Mesendoderm (in vitro differentiated cells): ENCODE measurements around the gene CRADD.

Experiments
- DNase-seq: peaks from one replicate; pipeline ENCODE4 v3.0.0; 2013
- H2AK5ac ChIP-seq: 2 replicates; pipeline ENCODE4 v1.6.1; 2013; ENCODE audit warnings: low read length, inconsistent platforms
- H2BK120ac ChIP-seq: 2 replicates; pipeline ENCODE4 v1.6.1; 2013; ENCODE audit warnings: low read depth, mild to moderate bottlenecking, low read length, moderate library complexity, mixed read lengths
- H2BK15ac ChIP-seq: replicated peaks from 2 replicates; pipeline ENCODE4 v1.6.1; 2013; ENCODE audit warnings: low read depth, mild to moderate bottlenecking, moderate library complexity
- H2BK5ac ChIP-seq: 2 replicates; pipeline ENCODE4 v1.6.1; 2013; ENCODE audit warnings: low read length, inconsistent platforms
- H3K18ac ChIP-seq: 2 replicates; pipeline ENCODE4 v1.6.1; 2013; ENCODE audit warnings: mild to moderate bottlenecking, low read length, mixed read lengths
- H3K23ac ChIP-seq: one replicate; pipeline ENCODE4 v1.6.1; 2013; ENCODE audit warnings: low read length
- H3K27ac ChIP-seq: 2 replicates; pipeline ENCODE4 v1.5.1; 2013; ENCODE audit warnings: low read depth, mild to moderate bottlenecking, inconsistent platforms, low read length, moderate library complexity
- H3K27me3 ChIP-seq: 2 replicates; pipeline ENCODE4 v1.6.1; 2013; ENCODE audit warnings: low read length, control low read depth, mild to moderate bottlenecking, inconsistent platforms; ENCODE audit not compliant: insufficient read depth, poor library complexity
- H3K36me3 ChIP-seq: 2 replicates; pipeline ENCODE4 v1.6.1; 2013; ENCODE audit warnings: low read length, inconsistent platforms; ENCODE audit not compliant: control insufficient read depth, insufficient read depth
- H3K4ac ChIP-seq: one replicate; pipeline ENCODE4 v1.6.1; 2013; ENCODE audit warnings: low read depth, mild to moderate bottlenecking, low read length, moderate library complexity
- H3K4me1 ChIP-seq: 2 replicates; pipeline ENCODE4 v1.6.1; 2013; ENCODE audit warnings: low read depth, low read length, inconsistent platforms; ENCODE audit not compliant: control insufficient read depth
- H3K4me2 ChIP-seq: 2 replicates; pipeline ENCODE4 v1.6.1; 2013; ENCODE audit warnings: low read length
- H3K4me3 ChIP-seq: 2 replicates; pipeline ENCODE4 v1.5.1; 2013; ENCODE audit warnings: mild to moderate bottlenecking, low read length
- H3K56ac ChIP-seq: one replicate; pipeline ENCODE4 v1.6.1; 2013; ENCODE audit warnings: low read length
- H3K79me1 ChIP-seq: 2 replicates; pipeline ENCODE4 v1.6.1; 2013; ENCODE audit warnings: low read length, inconsistent platforms
- H3K79me2 ChIP-seq: 2 replicates; pipeline ENCODE4 v1.6.1; 2013; ENCODE audit warnings: mild to moderate bottlenecking, low read length; ENCODE audit not compliant: control insufficient read depth, insufficient read depth
- H3K9ac ChIP-seq: 2 replicates; pipeline ENCODE4 v1.6.1; 2013; ENCODE audit warnings: low read length, inconsistent platforms
- H4K5ac ChIP-seq: one replicate; pipeline ENCODE4 v1.6.1; 2013; ENCODE audit warnings: low read length
- H4K8ac ChIP-seq: one replicate; pipeline ENCODE4 v1.6.1; 2013; ENCODE audit warnings: low read depth, mild to moderate bottlenecking, control low read depth, low read length, moderate library complexity
- WGBS: extraction: QIAGEN DNeasy Blood & Tissue Kit; methylation state at CpG from one replicate; pipeline ENCODE4 v1.1.7; 2013; ENCODE audit warnings: low lambda C conversion rate, missing lambda C conversion rate; ENCODE audit not compliant: insufficient coverage; ENCODE audit errors: extremely low coverage; 5-methylcytosine and 5-hydroxymethylcytosine counted together

CRADD gene

GRCh38 chr12:93686572-93687356 lies 9.6 kb downstream of the CRADD start:
- Histone ChIP-seq H3K9ac (no peak overlapping the region), H3K23ac (no peak overlapping the region), H3K4me1 (peaks cover 7% of the 10 kb centered on the region), H4K5ac (no peak overlapping the region), H3K4me2 (no peak overlapping the region), H2BK15ac (no peak overlapping the region), H3K79me1 (no peaks in the 10 kb centered on the region), H3K79me2 (no peaks in the 10 kb centered on the region), H3K27me3 (no peaks in the 10 kb centered on the region), H3K18ac (no peak overlapping the region), H2BK5ac (no peak overlapping the region), H4K8ac (no peak overlapping the region), H3K27ac (no peak overlapping the region), H3K56ac (no peak overlapping the region), H3K4me3 (no peak overlapping the region), H3K4ac (no peak overlapping the region), H3K36me3 (no peaks in the 10 kb centered on the region), H2BK120ac (no peak overlapping the region), H2AK5ac (no peak overlapping the region)
- no CpG with 5 or more reads among the region's 8 CpGs for WGBS
- no peak for DNase-seq

- Histone ChIP-seq H2AK5ac (no peak overlapping the region), H3K79me2 (no peaks in the 10 kb centered on the region), H2BK120ac (no peak overlapping the region), H3K56ac (no peak overlapping the region), H3K18ac (peak overlapping the region; percentile 60), H3K4me1 (peaks cover 4% of the 10 kb centered on the region), H4K8ac (no peak overlapping the region), H2BK5ac (no peak overlapping the region), H3K9ac (no peak overlapping the region), H3K79me1 (no peaks in the 10 kb centered on the region), H3K36me3 (no peaks in the 10 kb centered on the region), H3K4me2 (no peak overlapping the region), H3K27ac (no peak overlapping the region), H3K27me3 (no peaks in the 10 kb centered on the region), H4K5ac (no peak overlapping the region), H2BK15ac (no peak overlapping the region), H3K4ac (no peak overlapping the region), H3K23ac (no peak overlapping the region), H3K4me3 (no peak overlapping the region)
- no CpG with 5 or more reads among the region's 2 CpGs for WGBS
- no peak for DNase-seq
Measured at GRCh38 chr12:93689076-93689834, 12.1 kb downstream of the CRADD start.

GRCh38 chr12:93696462-93696861 lies 19.3 kb downstream of the CRADD start:
- Histone ChIP-seq H3K9ac (no peak overlapping the region), H2AK5ac (no peak overlapping the region), H3K27ac (no peak overlapping the region), H3K4me3 (no peak overlapping the region), H3K27me3 (no peaks in the 10 kb centered on the region), H4K8ac (no peak overlapping the region), H3K79me1 (no peaks in the 10 kb centered on the region), H2BK120ac (no peak overlapping the region), H2BK5ac (no peak overlapping the region), H3K23ac (no peak overlapping the region), H3K4me2 (no peak overlapping the region), H3K4ac (no peak overlapping the region), H3K79me2 (no peaks in the 10 kb centered on the region), H3K18ac (no peak overlapping the region), H2BK15ac (no peak overlapping the region), H3K36me3 (no peaks in the 10 kb centered on the region), H3K56ac (no peak overlapping the region), H3K4me1 (peaks cover 5% of the 10 kb centered on the region), H4K5ac (no peak overlapping the region)
- no peak for DNase-seq

- peaks cover 9% of the 10 kb centered on the region for H3K4me1 ChIP-seq
- H3K4ac ChIP-seq: no peak overlapping the region
- no peak overlapping the region for H3K18ac ChIP-seq
- no peak for DNase-seq
- WGBS: no CpG with 5 or more reads among the region's 3 CpGs
- H2BK5ac ChIP-seq: no peak overlapping the region
- no peaks in the 10 kb centered on the region for H3K36me3 ChIP-seq
- no peaks in the 10 kb centered on the region for H3K27me3 ChIP-seq
- no peaks in the 10 kb centered on the region for H3K79me2 ChIP-seq
- no peak overlapping the region for H3K4me2 ChIP-seq
- H2BK120ac ChIP-seq: peak overlapping the region; percentile 73
- no peak overlapping the region for H4K5ac ChIP-seq
- H2AK5ac ChIP-seq: no peak overlapping the region
- H3K4me3 ChIP-seq: no peak overlapping the region
- H3K56ac ChIP-seq: no peak overlapping the region
- no peak overlapping the region for H3K27ac ChIP-seq
- H3K79me1 ChIP-seq: no peaks in the 10 kb centered on the region
- no peak overlapping the region for H3K9ac ChIP-seq
- H4K8ac ChIP-seq: no peak overlapping the region
- H3K23ac ChIP-seq: no peak overlapping the region
- H2BK15ac ChIP-seq: no peak overlapping the region
Measured at GRCh38 chr12:93698307-93699092, 21.3 kb downstream of the CRADD start.

- no peak overlapping the region for H2AK5ac ChIP-seq
- H3K9ac ChIP-seq: no peak overlapping the region
- no peak for DNase-seq
Measured at GRCh38 chr12:93699271-93700145, 22.3 kb downstream of the CRADD start.

More at GRCh38 chr12:93699271-93700145, 22.3 kb downstream of the CRADD start:
- Histone ChIP-seq H3K4me1 (peaks cover 9% of the 10 kb centered on the region), H2BK15ac (no peak overlapping the region), H3K27me3 (no peaks in the 10 kb centered on the region), H3K23ac (no peak overlapping the region), H3K4me3 (no peak overlapping the region), H3K4ac (no peak overlapping the region), H3K36me3 (no peaks in the 10 kb centered on the region), H3K79me2 (no peaks in the 10 kb centered on the region), H3K18ac (peak overlapping the region; percentile 24), H2BK5ac (no peak overlapping the region), H4K5ac (no peak overlapping the region), H3K27ac (no peak overlapping the region), H3K56ac (peak overlapping the region; percentile 22), H4K8ac (no peak overlapping the region), H2BK120ac (no peak overlapping the region), H3K4me2 (no peak overlapping the region), H3K79me1 (no peaks in the 10 kb centered on the region)
- WGBS: no CpG with 5 or more reads among the region's 9 CpGs
